Stimulated activated CD8-positive, alpha-beta memory T cell treated with anti-CD3 and anti-CD28 coated beads, Interleukin-12 subunit alpha, Interleukin-12 subunit beta, amount 100 ng/mL, for 1 hour (primary cell): ENCODE results near the gene INTS15.
"Not testable (repeated sequence)": the region's sequence is repeated elsewhere in the genome, so short reads cannot be mapped to it uniquely, and the experiment has no call there.

Experiments used
- DNase-seq: peaks from one replicate; pipeline ENCODE4 v3.0.0-alpha.2; 2020; ENCODE audit warnings: low read depth

INTS15 gene

GRCh38 chr7:6618621-6619020, 28.8 kb downstream of the INTS15 start:
- no peak for DNase-seq

GRCh38 chr7:6619961-6620360, 30.1 kb downstream of the INTS15 start:
- DNase-seq = no peak

GRCh38 chr7:6621195-6622133, 31.6 kb downstream of the INTS15 start:
- DNase-seq = no peak

GRCh38 chr7:6622134-6622710, 32.4 kb downstream of the INTS15 start:
- DNase-seq = no peak

GRCh38 chr7:6623589-6624245, 33.9 kb downstream of the INTS15 start:
- DNase-seq = no peak

- DNase-seq = no peak
Observed at GRCh38 chr7:6624246-6624611, 34.4 kb downstream of the INTS15 start.

- no peak for DNase-seq
Observed at GRCh38 chr7:6628045-6628444, 38.2 kb downstream of the INTS15 start.

- no peak for DNase-seq
Observed at GRCh38 chr7:6630007-6630849, 40.4 kb downstream of the INTS15 start.

GRCh38 chr7:6631605-6632004, 41.8 kb downstream of the INTS15 start:
- no peak for DNase-seq

GRCh38 chr7:6634021-6634420, 44.2 kb downstream of the INTS15 start:
- DNase-seq = no peak

- DNase-seq = not testable (repeated sequence)
Observed at GRCh38 chr7:6634971-6635370, 45.1 kb downstream of the INTS15 start.

GRCh38 chr7:6636741-6637543, 47.1 kb downstream of the INTS15 start, which contains the start of gene ZNF316:
Gene ZNF316, plus strand, starts transcription at chr7:6637318. Its CDS starts 5,092 bp downstream, at chr7:6642410.
- DNase-seq = peak; percentile 32

GRCh38 chr7:6637544-6638229, 47.9 kb downstream of the INTS15 start:
- DNase-seq = peak; percentile 26

GRCh38 chr7:6639032-6639431, 49.2 kb downstream of the INTS15 start:
- no peak for DNase-seq

GRCh38 chr7:6639627-6640026, 49.8 kb downstream of the INTS15 start:
- no peak for DNase-seq

GRCh38 chr7:6640246-6640721, 50.5 kb downstream of the INTS15 start:
- no peak for DNase-seq

- DNase-seq = no peak
Observed at GRCh38 chr7:6641305-6642035, 51.6 kb downstream of the INTS15 start.

GRCh38 chr7:6642239-6642839, 52.5 kb downstream of the INTS15 start:
- no peak for DNase-seq
